ENCODE results near the gene SCARB1.

The SCARB1 gene

DNA sequence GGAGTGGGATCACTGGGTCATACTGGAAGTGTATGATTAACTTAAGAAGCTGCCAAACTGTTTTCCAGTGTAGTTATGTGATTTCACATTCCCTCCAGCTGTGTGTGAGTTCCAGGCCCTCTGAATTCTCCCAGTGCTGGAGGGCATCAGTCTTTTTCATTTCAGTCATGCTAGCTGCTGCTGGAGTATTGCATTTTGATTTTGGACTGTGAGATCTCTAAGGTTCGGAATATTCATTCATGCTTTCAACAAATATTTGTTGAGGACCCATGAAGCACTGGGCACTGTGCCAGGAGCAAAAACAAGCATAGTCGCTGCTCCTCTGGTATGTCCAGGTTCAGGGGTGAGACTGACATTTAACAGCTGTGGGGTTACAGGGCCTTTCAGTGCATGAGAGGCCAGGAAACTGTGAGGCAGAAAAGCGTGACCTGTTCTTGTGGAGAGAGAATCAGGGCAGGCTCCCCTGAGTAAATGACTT is 133.2 kb downstream of the SCARB1 start:
- H3K9ac ChIP-seq (ENCODE audit: insufficient read length): no peak overlapping the region
- H3K36me3 ChIP-seq (ENCODE audit: insufficient read depth, low read length): no peaks in the 10 kb centered on the region
- peak overlapping the region; percentile 7; the same call in 1 of the 2 replicates for H3K27ac ChIP-seq
- TF ChIP-seq POLR2AphosphoS5 (IDR thresholded peaks at IDR 0.05; ENCODE audit: borderline replicate concordance, low read depth, low read length): no peak
- no peak for TF ChIP-seq EZH2 (IDR thresholded peaks at IDR 0.05)
- no peak for TF ChIP-seq FOXP2 (optimal IDR thresholded peaks at IDR 0.05; ENCODE audit: control extremely low read depth, extremely low read length, insufficient read depth)
- H3K4me3 ChIP-seq: no peak overlapping the region
- no peaks in the 10 kb centered on the region for H3K9me3 ChIP-seq (ENCODE audit: low read depth, low read length)
- DNase-seq (ENCODE audit: low read depth, low spot score): no peak

DNA sequence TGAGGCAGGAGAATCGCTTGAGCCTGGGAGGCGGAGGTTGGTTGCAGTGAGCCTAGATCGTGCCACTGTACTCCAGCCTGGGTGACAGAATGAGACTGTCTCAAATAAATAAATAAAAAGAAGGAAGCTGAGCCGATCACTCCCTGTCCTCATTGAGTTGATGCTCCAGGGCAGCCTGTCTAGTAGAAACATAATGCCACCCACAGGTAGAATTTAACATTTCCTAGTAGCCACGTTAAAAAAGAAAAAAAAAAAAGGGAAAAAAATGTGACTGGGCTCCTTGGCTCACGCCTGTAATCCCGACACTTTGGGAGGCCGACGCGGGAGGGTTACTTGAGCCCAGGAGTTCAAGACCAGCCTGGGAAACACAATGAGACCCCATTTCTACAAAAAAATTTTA is 135.7 kb downstream of the SCARB1 start:
- no peak for DNase-seq (ENCODE audit: low read depth, low spot score)
- H3K27ac ChIP-seq: no peak overlapping the region
- no peaks in the 10 kb centered on the region for H3K36me3 ChIP-seq (ENCODE audit: insufficient read depth, low read length)
- H3K9ac ChIP-seq (ENCODE audit: insufficient read length): no peak overlapping the region
- H3K4me3 ChIP-seq: no peak overlapping the region
- no peaks in the 10 kb centered on the region for H3K9me3 ChIP-seq (ENCODE audit: low read depth, low read length)
- TF ChIP-seq EZH2 (IDR thresholded peaks at IDR 0.05) (no peak), FOXP2 (optimal IDR thresholded peaks at IDR 0.05; ENCODE audit: control extremely low read depth, extremely low read length, insufficient read depth) (no peak), POLR2AphosphoS5 (IDR thresholded peaks at IDR 0.05; ENCODE audit: borderline replicate concordance, low read depth, low read length) (no peak)

DNA sequence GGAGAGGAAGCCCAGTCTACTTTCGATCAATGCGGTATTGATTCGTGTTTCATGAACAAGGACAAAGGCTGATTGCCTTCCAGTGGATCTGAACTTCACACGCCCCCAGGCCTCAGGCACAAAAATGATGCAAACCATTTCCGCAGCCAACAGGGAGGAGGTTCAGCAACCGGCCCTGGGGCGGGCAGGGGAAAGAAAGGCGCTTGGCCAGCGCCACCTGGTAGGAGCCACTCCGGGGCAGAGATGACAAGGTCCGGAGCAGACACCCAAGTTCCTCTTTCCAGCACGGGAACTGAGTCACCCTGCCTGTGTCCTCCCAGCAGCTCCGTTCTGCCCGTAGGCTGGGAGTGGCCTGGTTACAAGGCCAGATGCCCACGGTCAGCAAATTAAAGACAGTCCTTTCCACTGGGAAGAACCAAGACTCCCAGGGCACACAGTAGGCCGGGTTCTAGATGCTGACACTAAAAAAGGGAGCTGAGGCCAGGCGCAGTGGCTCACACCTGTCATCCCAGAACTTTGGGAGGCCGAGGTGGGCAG is 136.3 kb downstream of the SCARB1 start:
- H3K36me3 ChIP-seq (ENCODE audit: insufficient read depth, low read length): no peaks in the 10 kb centered on the region
- DNase-seq (ENCODE audit: low read depth, low spot score): no peak
- TF ChIP-seq POLR2AphosphoS5 (IDR thresholded peaks at IDR 0.05; ENCODE audit: borderline replicate concordance, low read depth, low read length): no peak
- no peak for TF ChIP-seq EZH2 (IDR thresholded peaks at IDR 0.05)
- no peak for TF ChIP-seq FOXP2 (optimal IDR thresholded peaks at IDR 0.05; ENCODE audit: control extremely low read depth, extremely low read length, insufficient read depth)
- H3K9ac ChIP-seq (ENCODE audit: insufficient read length): no peak overlapping the region
- H3K9me3 ChIP-seq (ENCODE audit: low read depth, low read length): no peaks in the 10 kb centered on the region
- H3K27ac ChIP-seq: no peak overlapping the region
- no peak overlapping the region for H3K4me3 ChIP-seq

Measured in SK-N-MC (cell line).